Tibial artery (tissue), 4 donors: ENCODE results near the gene MYH13.

Experiments used
- DNase-seq, 2 donors: peaks; one replicate each; pipeline ENCODE4 v3.0.0-alpha.2; 2019
- H3K27ac ChIP-seq, 2 donors: fragments of 200-600 bp; sonication (generic) in 1 of 2; 1 replicate in 1 of 2; 2 replicates in 1 of 2; pipeline ENCODE4 v1.5.1; 2018 to 2019; ENCODE audit warnings: mild to moderate bottlenecking in 1 of 2
- H3K27me3 ChIP-seq, 2 donors: fragments of 200-600 bp; sonication (generic) in 1 of 2; one replicate each; pipeline versions ENCODE4 v1.5.1 to v1.6.0; 2016 to 2019
- H3K36me3 ChIP-seq, 3 donors: fragments of 200-600 bp; sonication (generic) in 2 of 3; one replicate each; pipeline ENCODE4 v1.5.1; 2016 to 2019; ENCODE audit warnings: mild to moderate bottlenecking in 2 of 3
- H3K4me1 ChIP-seq, 4 donors: fragments of 200-600 bp; sonication (generic) in 2 of 4; 1 replicate in 3 of 4; 2 replicates in 1 of 4; pipeline ENCODE4 v1.5.1; 2016 to 2019
- H3K4me3 ChIP-seq, 2 donors: fragments of 200-600 bp; sonication (generic) in 1 of 2; 1 replicate in 1 of 2; 2 replicates in 1 of 2; pipeline ENCODE4 v1.5.1; 2018 to 2019; ENCODE audit warnings: mild to moderate bottlenecking in 2 of 2
- H3K9me3 ChIP-seq, 3 donors: fragments of 200-600 bp; sonication (generic) in 1 of 3; one replicate each; pipeline ENCODE4 v1.5.1; 2016 to 2019
- CTCF ChIP-seq, 2 experiments: fragments of 200-600 bp in 1 of 2; fragments of 450-650 bp in 1 of 2; IDR thresholded peaks; one replicate each; pipeline ENCODE4 v1.5.1; 2017 to 2019; ENCODE audit warnings: antibody characterized with exemption in 2 of 2, mild to moderate bottlenecking in 1 of 2, moderate library complexity in 1 of 2
- intact Hi-C: fragments of 100-400 bp; cut with DNase I; formaldehyde crosslinking; loops from one replicate; pipeline ENCODE4 v1.15.0; 2023; ENCODE audit warnings: low total_unique reads

MYH13 gene

DNA sequence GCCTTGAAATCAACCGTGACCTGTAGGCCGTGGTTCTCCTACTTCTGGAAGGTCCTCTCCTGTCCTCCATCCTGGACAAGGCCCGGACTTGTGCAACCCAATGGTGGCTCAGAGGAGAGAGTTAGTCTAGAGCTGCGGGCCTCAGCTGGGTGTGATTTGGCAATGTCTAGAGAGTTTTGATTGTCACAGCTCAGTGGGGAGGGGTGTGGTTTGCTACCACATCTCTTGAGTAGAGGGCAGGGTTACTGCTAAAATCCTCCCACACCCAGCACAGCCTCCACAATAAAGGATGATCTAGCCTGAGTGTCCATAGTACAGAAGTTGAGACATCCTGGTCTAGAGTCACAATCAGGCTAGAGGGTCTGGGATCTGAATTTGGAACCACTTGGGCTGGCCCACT lies 40.3 kb downstream of the MYH13 start:
- Histone ChIP-seq H3K4me3 (no peak overlapping the region), H3K4me1 (no peaks in the 10 kb centered on the region), H3K9me3 (no peaks in the 10 kb centered on the region), H3K27ac (no peak overlapping the region), H3K36me3 (no peaks in the 10 kb centered on the region), H3K27me3 (peaks cover 0 to 5% of the 10 kb centered on the region in 2 donors)
- TF ChIP-seq CTCF (IDR thresholded peaks at IDR 0.05): no peak
- intact Hi-C loops: no loop called here
- no peak for DNase-seq

DNA sequence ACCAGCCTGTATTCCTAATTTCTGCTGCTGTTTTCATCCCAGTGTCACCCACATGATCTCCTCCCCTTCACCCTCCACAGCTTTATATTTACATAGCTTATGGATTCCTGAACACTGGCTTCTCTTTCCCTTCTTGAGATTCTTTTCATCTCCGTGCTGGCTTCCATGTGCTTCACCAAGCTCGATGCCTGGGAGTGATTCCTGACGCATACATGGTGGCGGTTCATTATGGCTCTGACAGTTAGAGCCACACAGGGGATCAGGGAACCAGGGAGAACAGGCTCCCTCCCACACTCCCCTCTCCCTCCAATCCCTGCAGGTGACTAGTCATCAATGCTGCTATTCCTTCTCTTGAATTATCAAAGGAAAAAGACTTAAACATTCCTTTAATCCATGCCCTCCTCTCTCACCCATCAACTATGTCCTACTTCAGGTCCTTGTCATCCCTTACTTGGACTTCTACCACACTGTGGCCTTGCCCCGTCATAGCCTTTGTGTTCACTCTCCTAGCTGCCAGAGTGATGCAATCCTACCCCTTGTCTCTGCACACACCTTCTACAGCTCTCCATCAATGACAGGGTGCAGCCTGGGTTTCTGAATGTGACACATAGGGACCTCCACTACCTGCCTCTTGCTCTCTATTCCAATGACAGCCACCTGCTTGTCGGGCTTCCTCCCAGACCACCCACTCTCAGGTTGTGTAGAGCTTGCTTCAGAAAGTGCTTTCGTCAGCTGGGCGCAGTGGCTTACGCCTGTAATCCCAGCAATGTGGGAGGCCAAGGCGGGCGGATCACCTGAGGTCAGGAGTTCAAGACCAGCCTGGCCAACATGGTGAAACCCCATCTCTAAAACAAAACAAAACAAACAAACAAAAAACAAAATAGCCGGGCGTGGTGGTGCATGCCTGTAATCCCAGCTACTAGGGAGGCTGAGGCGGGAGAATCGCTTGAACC lies 43.6 kb downstream of the MYH13 start:
- no peak for DNase-seq
- H3K36me3 ChIP-seq: no peaks in the 10 kb centered on the region
- H3K4me3 ChIP-seq: no peak overlapping the region
- H3K27ac ChIP-seq: no peak overlapping the region
- TF ChIP-seq CTCF (IDR thresholded peaks at IDR 0.05): no peak
- intact Hi-C loops: loop anchor here (5.0 kb wide), 1 partner anchor 283 kb away; no protein-coding TSS in a partner anchor
- H3K27me3 ChIP-seq: peaks cover 0 to 5% of the 10 kb centered on the region in 2 donors
- H3K4me1 ChIP-seq: no peaks in the 10 kb centered on the region
- H3K9me3 ChIP-seq: no peaks in the 10 kb centered on the region

DNA sequence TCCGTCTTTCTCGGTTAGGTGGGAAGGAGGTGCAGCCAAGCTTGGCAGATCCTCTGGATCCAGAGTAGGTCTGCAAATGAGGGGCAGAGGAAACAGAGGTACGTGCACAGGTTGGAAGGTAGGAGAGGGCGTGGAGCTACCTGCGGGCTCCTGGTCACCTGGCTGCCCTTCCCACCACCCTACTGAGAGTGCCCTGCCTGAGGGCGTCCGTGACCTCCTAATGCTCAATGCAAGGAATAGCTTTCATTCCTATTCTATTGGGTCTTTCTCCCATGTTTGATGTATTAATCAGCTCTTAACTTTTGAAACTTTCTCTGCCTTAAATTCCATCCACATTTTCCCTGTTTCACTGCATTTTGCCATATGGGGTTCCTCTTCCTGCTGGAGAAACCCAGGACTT lies 44.6 kb downstream of the MYH13 start:
- Histone ChIP-seq H3K27ac (no peak overlapping the region), H3K4me3 (no peak overlapping the region), H3K4me1 (no peaks in the 10 kb centered on the region), H3K27me3 (peaks cover 0 to 5% of the 10 kb centered on the region in 2 donors), H3K9me3 (no peaks in the 10 kb centered on the region), H3K36me3 (no peaks in the 10 kb centered on the region)
- intact Hi-C loops: loop anchor here (5.0 kb wide), 1 partner anchor 284 kb away; no protein-coding TSS in a partner anchor
- no peak for TF ChIP-seq CTCF (IDR thresholded peaks at IDR 0.05)
- DNase-seq: no peak

DNA sequence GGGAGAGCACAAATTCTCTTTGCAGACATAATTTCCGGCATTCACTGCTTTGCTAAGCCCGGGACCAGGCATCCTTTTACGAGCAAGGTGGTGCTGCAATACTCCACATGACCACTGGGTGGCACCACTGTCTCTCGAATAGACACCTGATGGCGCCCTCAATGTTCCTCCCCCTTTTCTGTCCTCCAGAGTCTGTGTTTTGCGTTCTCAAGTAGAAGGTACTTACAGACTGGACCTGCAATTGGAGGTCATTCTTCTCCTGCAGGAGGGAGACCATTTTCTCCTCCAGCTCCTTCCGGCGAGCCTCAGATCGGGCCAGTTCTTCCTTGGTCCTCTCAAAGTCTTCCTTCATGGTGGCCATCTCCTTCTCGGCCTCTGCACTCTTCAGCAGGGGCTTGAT lies 45.2 kb downstream of the MYH13 start:
- H3K27ac ChIP-seq: no peak overlapping the region
- H3K27me3 ChIP-seq: peaks cover 0 to 5% of the 10 kb centered on the region in 2 donors
- intact Hi-C loops: loop anchor here (5.0 kb wide), 1 partner anchor 285 kb away; no protein-coding TSS in a partner anchor
- no peak overlapping the region for H3K4me3 ChIP-seq
- no peaks in the 10 kb centered on the region for H3K9me3 ChIP-seq
- peak; percentile 70 to 81 for TF ChIP-seq CTCF (IDR thresholded peaks at IDR 0.05)
- H3K36me3 ChIP-seq: no peaks in the 10 kb centered on the region
- H3K4me1 ChIP-seq: no peaks in the 10 kb centered on the region
- DNase-seq: peak; percentile 79 to 85

DNA sequence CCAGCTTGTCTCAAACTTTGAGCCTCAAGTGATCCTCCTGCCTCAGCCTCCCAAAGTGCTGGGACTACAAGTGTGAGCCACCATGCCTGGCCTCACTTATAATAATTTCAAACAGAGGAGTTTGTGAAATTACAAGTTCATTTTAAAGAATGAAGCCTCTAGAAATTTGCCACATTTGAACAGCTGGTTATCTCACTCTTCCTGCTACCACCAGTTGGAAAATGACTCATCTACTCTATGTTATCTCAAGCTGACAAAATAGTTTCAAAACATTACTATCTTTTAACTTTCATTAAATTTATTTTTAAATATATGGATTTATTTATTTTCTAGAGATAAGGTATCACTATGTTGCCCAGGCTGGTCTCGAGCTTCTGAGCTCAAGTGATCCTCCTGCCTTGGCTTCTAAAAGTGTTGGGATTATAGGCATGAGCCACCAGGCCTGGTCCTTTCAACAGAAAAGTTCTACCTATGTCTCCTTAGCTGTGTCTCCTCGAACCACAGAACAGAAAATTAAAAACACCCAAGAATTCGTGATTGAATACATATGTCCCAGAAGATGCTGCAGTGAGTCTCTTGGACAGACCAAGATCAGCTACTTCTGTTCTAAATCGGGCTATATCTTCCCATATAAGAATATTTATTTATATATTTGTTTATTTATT lies 47.6 kb downstream of the MYH13 start:
- TF ChIP-seq CTCF (IDR thresholded peaks at IDR 0.05): no peak
- intact Hi-C loops: loop anchor here (5.0 kb wide), 1 partner anchor 287 kb away; no protein-coding TSS in a partner anchor
- no peaks in the 10 kb centered on the region for H3K9me3 ChIP-seq
- H3K4me3 ChIP-seq: no peak overlapping the region
- DNase-seq: no peak
- H3K36me3 ChIP-seq: no peaks in the 10 kb centered on the region
- no peak overlapping the region for H3K27ac ChIP-seq
- peaks cover 0 to 8% of the 10 kb centered on the region in 2 donors for H3K27me3 ChIP-seq
- no peaks in the 10 kb centered on the region for H3K4me1 ChIP-seq
